Measurements from ENCODE around the gene HSD17B10. TPM values are rescaled to one million over a fixed set of nuclear protein-coding genes. Genes with fewer than 3 reads are reported as not detected.

HSD17B10 gene
- total and polyA plus RNA-seq, 2 experiments from 2014 or later = 66.1 to 95.9 TPM

DNA sequence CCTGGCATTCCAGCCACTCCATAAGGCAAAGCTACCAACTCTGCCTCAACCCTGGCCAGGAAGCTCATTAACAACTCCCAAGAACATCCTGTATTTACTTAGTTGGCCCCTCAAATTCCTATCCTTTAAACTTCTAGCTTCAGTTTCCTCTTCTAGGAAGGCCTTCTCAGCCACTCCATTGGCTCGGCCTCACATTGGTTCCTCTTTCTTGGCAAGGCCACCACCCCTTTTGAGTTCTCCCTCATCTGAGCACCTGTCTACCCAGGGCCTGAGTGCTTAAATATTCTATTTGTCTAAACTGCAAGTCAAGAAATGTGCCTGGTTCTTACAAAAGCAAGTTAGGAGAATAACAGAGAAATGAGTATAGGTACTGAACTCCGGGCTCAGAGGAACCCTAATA lies 21.7 kb downstream of the HSD17B10 start:
- no peak for TF ChIP-seq EZH2 (IDR thresholded peaks at IDR 0.05; ENCODE audit: borderline replicate concordance)
- no peak for TF ChIP-seq EZH2phosphoT487 (IDR thresholded peaks at IDR 0.05; ENCODE audit: low read depth, severe bottlenecking, unreplicated experiment)
- no peak for TF ChIP-seq CTCF (IDR thresholded peaks at IDR 0.05; ENCODE audit: poor library complexity)
- Histone ChIP-seq H3K27ac (no peak overlapping the region), H4K20me1 (ENCODE audit: insufficient read depth, poor library complexity, severe bottlenecking) (no peaks in the 10 kb centered on the region), H3K9me3 (ENCODE audit: low read depth) (no peaks in the 10 kb centered on the region), H3K4me3 (no peak overlapping the region), H2AFZ (no peak overlapping the region), H3K36me3 (replicated peaks; ENCODE audit: insufficient read depth, low read depth) (no peaks in the 10 kb centered on the region), H3K4me1 (ENCODE audit: insufficient read depth) (no peaks in the 10 kb centered on the region), H3K9me2 (replicated peaks; ENCODE audit: insufficient read depth) (no peaks in the 10 kb centered on the region), H3K4me2 (no peak overlapping the region), H3K79me2 (peaks cover 10% of the 10 kb centered on the region), H3K27me3 (no peaks in the 10 kb centered on the region)
- 97% methylated on average over 2 of the region's 2 CpGs for WGBS (ENCODE audit: low lambda C conversion rate, missing lambda C conversion rate)
- DNase-seq (ENCODE audit: low spot score) = no peak

GRCh38 chrX:53403535-53403934 lies 30.6 kb downstream of the HSD17B10 start:
- TF ChIP-seq EZH2phosphoT487 (IDR thresholded peaks at IDR 0.05; ENCODE audit: low read depth, severe bottlenecking, unreplicated experiment) = no peak
- no peak for TF ChIP-seq CTCF (IDR thresholded peaks at IDR 0.05; ENCODE audit: poor library complexity)
- no peak for TF ChIP-seq EZH2 (IDR thresholded peaks at IDR 0.05; ENCODE audit: borderline replicate concordance)
- no peaks in the 10 kb centered on the region for H3K27me3 ChIP-seq
- no peaks in the 10 kb centered on the region for H3K9me3 ChIP-seq (ENCODE audit: low read depth)
- H2AFZ ChIP-seq = no peak overlapping the region
- H3K9me2 ChIP-seq (replicated peaks; ENCODE audit: insufficient read depth) = no peaks in the 10 kb centered on the region
- DNase-seq (ENCODE audit: low spot score) = no peak
- H3K4me2 ChIP-seq = no peak overlapping the region
- 88% methylated on average over 10 of the region's 10 CpGs for WGBS (ENCODE audit: low lambda C conversion rate, missing lambda C conversion rate)
- H3K79me2 ChIP-seq = no peaks in the 10 kb centered on the region
- no peaks in the 10 kb centered on the region for H4K20me1 ChIP-seq (ENCODE audit: insufficient read depth, poor library complexity, severe bottlenecking)
- no peaks in the 10 kb centered on the region for H3K36me3 ChIP-seq (replicated peaks; ENCODE audit: insufficient read depth, low read depth)
- H3K4me1 ChIP-seq (ENCODE audit: insufficient read depth) = no peaks in the 10 kb centered on the region
- no peak overlapping the region for H3K27ac ChIP-seq
- H3K4me3 ChIP-seq = no peak overlapping the region

GRCh38 chrX:53398216-53398615 lies 36.0 kb downstream of the HSD17B10 start:
- Histone ChIP-seq H4K20me1 (ENCODE audit: insufficient read depth, poor library complexity, severe bottlenecking) (no peaks in the 10 kb centered on the region), H2AFZ (no peak overlapping the region), H3K9me3 (ENCODE audit: low read depth) (no peaks in the 10 kb centered on the region), H3K9me2 (replicated peaks; ENCODE audit: insufficient read depth) (no peaks in the 10 kb centered on the region), H3K27ac (no peak overlapping the region), H3K79me2 (no peaks in the 10 kb centered on the region), H3K27me3 (no peaks in the 10 kb centered on the region), H3K4me1 (ENCODE audit: insufficient read depth) (no peaks in the 10 kb centered on the region), H3K36me3 (replicated peaks; ENCODE audit: insufficient read depth, low read depth) (no peaks in the 10 kb centered on the region), H3K4me3 (no peak overlapping the region), H3K4me2 (no peak overlapping the region)
- TF ChIP-seq CTCF (IDR thresholded peaks at IDR 0.05; ENCODE audit: poor library complexity) (no peak), EZH2phosphoT487 (IDR thresholded peaks at IDR 0.05; ENCODE audit: low read depth, severe bottlenecking, unreplicated experiment) (no peak), EZH2 (IDR thresholded peaks at IDR 0.05; ENCODE audit: borderline replicate concordance) (no peak)
- WGBS (ENCODE audit: low lambda C conversion rate, missing lambda C conversion rate) = 82% methylated on average over 1 of the region's 1 CpG
- DNase-seq (ENCODE audit: low spot score) = no peak
